Stimulated activated CD8-positive, alpha-beta memory T cell treated with anti-CD3 and anti-CD28 coated beads, Interleukin-15, amount 100 ng/mL, for 48 hours (primary cell): ENCODE data around the gene PRDM16.

Source experiments
- DNase-seq, 2 donors: peaks; one replicate each; pipeline ENCODE4 v3.0.0-alpha.2; 2020; ENCODE audit warnings: low read depth in 2 of 2

Gene PRDM16

DNA sequence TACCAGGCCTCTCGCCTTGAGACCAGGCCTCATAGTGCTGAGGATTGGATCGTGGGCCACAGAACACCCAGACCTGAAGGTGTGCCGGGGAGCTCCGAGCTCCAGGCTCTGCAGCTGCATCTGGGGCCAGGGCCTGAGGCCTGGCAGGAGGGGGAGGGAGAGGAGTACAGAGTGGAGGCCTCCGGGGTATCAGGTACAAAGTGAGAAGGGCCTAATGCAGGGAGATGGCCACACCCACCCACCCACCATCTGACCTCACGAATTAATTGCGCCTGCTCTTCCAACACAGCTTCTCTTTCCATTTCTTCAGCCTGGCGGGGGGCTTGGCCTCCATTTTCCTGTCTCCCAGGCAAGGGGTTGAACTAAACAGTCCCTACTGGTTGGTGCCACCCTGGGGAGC is 286.1 kb downstream of the PRDM16 start:
- DNase-seq: no peak

- no peak for DNase-seq
Measured at GRCh38 chr1:3355894-3356826, 287.2 kb downstream of the PRDM16 start.

- DNase-seq: no peak
Measured at GRCh38 chr1:3356827-3357460, 287.9 kb downstream of the PRDM16 start.

DNA sequence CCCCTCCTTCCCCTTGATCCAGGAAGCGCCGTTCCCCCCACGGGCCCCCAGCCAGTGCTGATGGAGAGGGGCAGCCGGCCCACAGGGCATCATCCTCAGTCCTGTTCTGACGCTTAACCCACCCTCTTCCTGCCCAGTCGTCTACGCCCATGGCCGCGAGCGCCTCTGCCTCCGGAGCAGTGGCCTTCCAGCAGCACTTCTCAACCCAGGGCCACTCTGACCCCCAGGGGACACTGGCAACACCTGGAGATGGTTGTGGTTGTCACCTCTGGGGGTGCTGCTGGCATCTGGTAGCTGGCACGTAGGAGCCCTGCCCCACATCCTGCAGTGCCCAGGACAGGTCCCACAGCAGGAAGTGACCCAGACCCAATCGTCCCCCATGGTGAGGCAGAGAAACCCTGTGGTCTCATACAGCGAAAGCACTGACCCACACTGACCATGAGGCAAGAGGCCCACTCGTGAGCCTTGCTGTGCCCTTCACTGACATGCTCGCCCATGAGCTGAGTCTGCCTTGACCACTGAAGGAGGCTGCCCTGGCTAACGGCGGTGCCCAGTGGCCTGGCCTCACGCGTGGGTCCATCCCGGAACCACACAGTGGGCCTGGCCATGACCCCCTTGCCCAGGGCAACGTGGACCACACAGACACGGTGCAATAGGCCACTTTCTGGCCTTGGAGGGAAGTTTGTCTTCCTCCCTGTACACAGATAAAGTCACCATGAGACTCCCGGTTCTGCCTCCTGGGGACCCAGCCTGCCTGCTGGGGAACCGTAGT is 288.7 kb downstream of the PRDM16 start:
- DNase-seq: no peak

- DNase-seq: no peak
Measured at GRCh38 chr1:3359351-3359750, 290.3 kb downstream of the PRDM16 start.

DNA sequence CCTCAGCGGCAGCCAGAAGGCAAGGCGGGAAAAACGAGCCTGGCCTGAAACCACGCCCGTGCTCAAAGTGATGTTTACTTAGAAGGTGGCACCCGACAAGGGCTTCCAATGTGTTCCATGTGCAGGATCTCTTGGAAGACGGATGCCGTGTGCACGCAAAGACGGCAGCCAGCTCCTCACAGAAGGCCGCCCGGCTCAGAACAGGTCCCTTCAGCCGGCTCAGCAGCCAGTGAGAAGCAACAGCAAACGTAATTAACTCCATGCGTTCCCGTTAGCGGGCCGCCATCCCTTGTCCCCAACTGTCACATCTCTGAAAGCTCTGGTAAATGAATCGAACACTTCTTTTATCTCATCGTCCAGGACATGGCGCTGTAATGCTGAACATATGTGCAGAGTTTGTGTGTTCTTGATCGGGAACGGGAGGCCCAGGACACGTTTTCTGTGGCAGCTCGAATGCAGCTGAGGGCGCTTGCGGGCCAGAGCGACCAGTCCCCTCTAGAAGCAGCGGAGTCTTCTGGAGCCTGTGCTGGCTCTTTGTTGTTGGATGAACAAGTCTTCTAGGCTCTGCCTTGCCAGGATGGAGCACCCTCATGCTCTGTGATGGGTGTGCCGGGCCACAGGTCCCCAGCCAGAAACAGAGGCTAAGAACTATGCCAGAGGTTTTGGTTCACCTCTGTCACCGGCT is 290.9 kb downstream of the PRDM16 start:
- no peak for DNase-seq

DNA sequence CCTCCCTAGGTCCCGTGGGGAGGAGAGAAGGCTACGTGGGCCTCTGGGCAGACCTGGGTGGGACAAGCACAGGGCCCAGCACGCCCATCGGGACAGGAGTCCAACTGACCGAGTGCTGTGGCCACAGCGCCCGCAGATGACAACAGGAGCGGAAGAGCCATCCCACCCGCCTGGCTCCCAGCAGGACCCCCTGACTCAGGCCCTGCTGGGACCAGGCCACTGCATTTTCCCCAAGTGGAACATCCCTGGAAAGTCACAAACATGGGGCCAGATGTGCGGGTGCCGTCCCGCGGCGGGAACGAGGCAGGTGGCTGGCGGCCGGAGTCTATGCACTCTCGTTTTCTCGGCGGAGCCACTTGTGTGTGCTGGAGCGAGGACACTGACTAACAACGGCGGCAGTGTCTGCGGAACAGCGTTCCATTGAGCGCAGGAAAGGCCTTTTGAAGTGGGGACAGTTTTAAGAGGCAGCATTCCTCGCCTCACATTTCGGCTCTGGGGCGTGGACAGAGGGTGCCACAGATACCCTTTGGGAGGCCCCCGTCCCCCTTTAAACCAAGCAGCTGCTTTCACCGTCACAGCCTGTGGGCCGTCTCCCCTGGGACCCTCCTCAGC is 291.7 kb downstream of the PRDM16 start:
- no peak for DNase-seq

DNA sequence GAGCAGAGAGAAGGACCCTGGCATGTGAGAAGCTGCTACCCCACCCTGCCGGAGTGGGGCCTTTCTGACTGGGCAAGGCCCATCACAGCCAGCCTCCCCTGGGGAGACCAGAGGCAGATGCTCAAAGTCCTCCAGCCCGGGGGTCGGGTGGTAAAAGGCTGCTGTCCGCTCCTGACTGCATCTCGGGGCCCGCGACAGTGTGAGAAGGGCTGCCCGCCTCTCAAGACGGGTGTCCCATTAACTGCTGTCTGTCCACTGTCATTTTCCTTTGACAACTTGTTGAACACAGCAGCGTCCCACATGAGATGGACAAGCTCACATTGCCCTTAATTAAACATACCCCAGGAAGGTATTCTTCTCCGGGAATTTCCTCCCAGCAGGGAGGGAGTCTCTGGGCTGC is 294.0 kb downstream of the PRDM16 start:
- no peak for DNase-seq

- no peak for DNase-seq
Measured at GRCh38 chr1:3363756-3364155, 294.8 kb downstream of the PRDM16 start.

GRCh38 chr1:3364551-3364950 is 295.5 kb downstream of the PRDM16 start:
- DNase-seq: no peak

GRCh38 chr1:3364983-3365382 is 296.0 kb downstream of the PRDM16 start:
- no peak for DNase-seq

DNA sequence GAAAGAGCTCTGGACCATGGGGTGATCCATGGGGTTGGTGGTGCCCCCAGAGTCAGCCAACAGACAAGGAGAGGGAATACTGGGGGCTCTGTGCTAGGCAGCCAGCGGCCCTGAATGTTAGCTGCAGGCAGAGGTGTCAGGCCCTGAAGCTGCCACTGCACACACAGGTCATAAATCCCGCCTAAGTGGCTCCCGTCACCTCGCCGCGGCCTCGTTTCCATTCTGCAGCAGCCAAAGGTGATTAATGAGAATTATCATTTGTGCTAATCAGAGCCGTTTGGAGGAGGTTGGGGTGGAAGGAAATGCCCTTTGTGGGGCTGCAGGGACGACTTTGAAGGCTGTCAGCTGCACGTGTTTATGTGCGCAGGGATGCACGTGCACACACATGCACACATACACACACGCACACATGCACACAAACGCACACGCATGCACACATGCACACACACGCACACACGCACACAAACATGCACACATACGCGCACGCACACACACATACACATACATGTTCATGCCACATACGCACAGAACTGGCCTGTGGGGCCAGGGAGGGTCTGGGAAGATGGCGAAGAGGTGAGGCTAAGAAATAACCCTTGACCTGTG is 296.6 kb downstream of the PRDM16 start:
- DNase-seq: no peak

DNA sequence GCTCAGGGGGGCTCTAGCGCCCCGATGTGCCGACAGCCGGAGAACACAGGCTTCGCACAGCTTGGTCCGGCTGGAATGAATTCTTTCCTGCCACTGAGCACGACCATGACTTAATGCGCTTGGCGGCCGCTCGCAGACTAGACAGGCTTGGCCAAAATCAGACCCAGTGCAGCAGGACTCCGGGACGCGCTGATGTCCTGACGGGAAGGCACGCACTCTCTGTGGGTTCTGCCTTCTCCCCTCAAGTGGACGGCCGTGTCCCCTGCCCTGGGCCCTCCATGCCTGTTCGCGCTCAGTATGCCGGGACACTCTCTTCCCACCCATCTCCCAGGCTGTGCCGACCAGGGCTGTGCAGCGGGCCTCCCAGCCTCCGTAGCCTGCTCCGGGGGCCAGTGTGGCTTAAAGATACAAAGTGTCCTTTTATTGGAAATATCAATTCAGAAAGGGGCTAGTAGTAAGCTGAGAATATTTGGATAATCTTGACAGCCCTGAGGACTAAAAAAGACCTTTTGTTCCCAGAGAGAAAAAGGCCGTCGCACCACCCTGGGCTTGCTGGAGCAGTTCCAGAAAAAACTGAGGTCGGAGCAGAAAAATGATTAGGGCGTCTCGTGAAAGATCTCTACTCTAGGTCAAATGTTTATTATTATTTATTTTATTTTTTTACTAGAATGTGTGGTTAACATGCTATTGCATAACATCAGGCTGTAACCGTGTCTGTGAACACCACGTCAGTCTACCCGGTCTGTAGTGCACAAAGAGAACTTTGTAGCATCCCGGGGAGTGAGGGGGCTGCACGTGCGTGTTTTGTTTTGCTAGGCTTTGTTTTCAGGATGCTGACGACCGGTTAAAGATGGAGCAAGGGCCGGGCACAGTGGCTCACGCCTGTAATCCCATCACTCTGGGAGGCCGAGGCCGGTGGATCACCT is 297.4 kb downstream of the PRDM16 start:
- no peak for DNase-seq

DNA sequence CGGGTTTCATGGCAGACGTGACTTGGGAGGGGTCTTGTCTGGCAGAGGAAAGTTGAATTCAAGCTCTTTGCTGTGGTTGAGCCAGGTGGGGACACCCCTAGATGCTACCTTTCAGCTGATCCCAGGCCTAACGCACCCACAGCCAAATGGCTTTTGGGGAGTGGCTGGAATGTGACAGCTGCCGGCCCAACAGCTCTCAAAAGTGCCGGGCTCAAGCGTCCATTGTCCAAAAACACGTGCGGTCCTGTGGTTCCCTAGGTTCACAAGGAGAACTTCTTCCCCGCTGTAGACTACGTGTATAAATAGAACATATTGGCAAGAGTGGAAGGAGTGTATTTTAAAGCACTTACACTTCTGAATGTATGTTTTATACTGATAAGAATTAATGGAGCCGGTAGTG is 298.4 kb downstream of the PRDM16 start:
- DNase-seq: no peak

GRCh38 chr1:3368059-3368458 is 299.1 kb downstream of the PRDM16 start:
- DNase-seq: no peak

DNA sequence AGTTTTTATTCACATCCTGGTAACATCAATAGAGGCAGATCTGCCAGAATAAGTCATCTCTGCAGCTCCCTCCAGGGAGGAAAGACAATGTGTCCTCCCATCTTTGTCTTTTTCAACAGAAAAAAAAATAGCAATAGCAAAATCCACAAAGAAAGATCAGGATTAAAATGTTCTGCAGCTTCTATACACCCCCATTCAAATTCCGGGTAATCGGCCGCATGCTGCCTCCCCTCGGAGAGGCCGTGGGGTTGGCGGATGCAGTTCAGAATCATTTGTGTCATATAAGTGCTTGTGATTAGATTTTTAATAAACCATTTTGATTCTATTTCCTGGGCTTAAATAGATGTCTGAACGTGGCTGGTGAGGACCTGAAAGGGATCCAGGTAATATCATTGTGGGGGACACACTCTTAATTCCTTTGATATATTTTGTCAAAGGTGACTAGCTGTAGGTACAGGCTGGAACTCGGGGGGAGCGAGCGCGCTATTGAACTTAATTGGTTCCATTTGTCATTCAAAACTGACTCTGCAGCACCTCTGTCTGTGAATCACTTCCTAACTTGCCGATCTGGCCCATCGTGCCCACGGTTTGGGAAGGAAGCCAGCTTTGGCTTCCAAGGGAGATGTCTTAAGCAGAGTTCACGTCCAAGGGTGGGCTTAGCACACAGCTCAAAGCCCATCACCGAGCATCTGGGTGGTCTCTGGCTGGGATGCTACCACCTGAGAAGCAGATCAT is 299.9 kb downstream of the PRDM16 start:
- DNase-seq: no peak

GRCh38 chr1:3369446-3370076 is 300.6 kb downstream of the PRDM16 start:
- DNase-seq: no peak

DNA sequence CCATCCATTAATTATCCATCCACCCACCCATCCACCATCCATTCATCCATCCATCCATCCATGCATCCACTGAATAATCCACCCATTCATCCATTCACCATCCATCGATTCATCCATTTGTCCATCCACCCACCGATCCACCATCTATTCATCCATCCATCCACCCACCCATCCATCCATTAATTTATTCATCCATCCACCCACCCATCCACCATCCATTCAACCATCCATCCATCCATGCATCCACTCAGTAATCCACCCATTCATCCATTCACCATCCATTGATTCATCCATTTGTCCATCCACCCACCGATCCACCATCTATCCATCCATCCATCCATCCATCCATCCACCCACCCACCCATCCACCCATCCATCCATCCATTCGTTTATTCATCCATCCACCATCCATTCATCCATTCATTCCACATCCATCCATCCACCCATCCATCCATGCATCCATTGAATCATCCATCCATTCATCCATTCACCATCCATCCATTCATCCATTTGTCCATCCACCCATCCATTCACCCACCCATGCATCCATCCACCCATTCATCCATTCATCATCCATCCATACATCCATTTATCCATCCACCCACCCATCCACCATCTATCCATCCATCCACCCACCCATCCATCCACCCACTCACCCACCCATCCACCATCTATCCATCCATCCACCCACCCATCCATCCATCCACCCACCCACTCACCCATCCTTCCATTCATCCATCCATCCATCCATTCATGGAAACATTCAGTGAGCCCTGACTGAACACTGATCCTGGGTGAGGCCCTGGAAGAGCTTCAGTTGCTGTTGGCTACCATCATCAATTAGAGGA is 302.1 kb downstream of the PRDM16 start:
- no peak for DNase-seq
